ENCODE results near the gene MERTK.

DNA sequence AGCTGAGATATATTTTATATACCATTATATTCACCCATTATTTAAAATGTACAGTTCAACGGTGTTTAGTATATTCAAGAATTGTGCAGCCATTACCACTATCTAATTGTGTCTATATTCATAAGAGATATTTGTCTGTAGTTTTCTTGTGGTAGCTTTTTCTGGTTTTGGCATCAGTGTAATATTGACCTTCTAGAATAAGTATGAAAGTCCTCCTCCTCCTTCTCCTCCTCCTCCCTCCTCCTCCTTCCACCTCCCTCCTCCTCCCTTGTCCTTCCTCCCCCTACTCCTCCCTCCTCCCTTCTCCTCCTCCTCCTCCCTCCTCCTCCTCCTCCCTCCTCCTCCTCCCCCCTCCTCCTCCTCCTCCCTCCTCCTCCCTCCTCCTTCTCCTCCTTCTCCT, 72.0 kb downstream of the MERTK start:
- TF ChIP-seq, protein P1, sequence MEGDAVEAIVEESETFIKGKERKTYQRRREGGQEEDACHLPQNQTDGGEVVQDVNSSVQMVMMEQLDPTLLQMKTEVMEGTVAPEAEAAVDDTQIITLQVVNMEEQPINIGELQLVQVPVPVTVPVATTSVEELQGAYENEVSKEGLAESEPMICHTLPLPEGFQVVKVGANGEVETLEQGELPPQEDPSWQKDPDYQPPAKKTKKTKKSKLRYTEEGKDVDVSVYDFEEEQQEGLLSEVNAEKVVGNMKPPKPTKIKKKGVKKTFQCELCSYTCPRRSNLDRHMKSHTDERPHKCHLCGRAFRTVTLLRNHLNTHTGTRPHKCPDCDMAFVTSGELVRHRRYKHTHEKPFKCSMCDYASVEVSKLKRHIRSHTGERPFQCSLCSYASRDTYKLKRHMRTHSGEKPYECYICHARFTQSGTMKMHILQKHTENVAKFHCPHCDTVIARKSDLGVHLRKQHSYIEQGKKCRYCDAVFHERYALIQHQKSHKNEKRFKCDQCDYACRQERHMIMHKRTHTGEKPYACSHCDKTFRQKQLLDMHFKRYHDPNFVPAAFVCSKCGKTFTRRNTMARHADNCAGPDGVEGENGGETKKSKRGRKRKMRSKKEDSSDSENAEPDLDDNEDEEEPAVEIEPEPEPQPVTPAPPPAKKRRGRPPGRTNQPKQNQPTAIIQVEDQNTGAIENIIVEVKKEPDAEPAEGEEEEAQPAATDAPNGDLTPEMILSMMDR (IDR thresholded peaks at IDR 0.05), result no peak
- TF ChIP-seq, protein P2, sequence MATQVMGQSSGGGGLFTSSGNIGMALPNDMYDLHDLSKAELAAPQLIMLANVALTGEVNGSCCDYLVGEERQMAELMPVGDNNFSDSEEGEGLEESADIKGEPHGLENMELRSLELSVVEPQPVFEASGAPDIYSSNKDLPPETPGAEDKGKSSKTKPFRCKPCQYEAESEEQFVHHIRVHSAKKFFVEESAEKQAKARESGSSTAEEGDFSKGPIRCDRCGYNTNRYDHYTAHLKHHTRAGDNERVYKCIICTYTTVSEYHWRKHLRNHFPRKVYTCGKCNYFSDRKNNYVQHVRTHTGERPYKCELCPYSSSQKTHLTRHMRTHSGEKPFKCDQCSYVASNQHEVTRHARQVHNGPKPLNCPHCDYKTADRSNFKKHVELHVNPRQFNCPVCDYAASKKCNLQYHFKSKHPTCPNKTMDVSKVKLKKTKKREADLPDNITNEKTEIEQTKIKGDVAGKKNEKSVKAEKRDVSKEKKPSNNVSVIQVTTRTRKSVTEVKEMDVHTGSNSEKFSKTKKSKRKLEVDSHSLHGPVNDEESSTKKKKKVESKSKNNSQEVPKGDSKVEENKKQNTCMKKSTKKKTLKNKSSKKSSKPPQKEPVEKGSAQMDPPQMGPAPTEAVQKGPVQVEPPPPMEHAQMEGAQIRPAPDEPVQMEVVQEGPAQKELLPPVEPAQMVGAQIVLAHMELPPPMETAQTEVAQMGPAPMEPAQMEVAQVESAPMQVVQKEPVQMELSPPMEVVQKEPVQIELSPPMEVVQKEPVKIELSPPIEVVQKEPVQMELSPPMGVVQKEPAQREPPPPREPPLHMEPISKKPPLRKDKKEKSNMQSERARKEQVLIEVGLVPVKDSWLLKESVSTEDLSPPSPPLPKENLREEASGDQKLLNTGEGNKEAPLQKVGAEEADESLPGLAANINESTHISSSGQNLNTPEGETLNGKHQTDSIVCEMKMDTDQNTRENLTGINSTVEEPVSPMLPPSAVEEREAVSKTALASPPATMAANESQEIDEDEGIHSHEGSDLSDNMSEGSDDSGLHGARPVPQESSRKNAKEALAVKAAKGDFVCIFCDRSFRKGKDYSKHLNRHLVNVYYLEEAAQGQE (IDR thresholded peaks at IDR 0.05; ENCODE audit: insufficient read depth in 1 of 2, low read depth in 2 of 2, low read length in 1 of 2), result no peak
